Liver (tissue), 9 donors: Measurements from ENCODE around the gene HPS1. TPM values are rescaled to one million over a fixed set of nuclear protein-coding genes. Genes with fewer than 3 reads are reported as not detected.

Experiments
- DNase-seq: peaks from one replicate; pipeline ENCODE4 v3.0.0-alpha.2; 2017; ENCODE audit warnings: low spot score
- H3K27ac ChIP-seq, 2 donors: one replicate each; pipeline ENCODE4 v1.7.0; 2013; ENCODE audit warnings: inconsistent platforms in 2 of 2, low read length in 2 of 2, control low read depth in 1 of 2, low read depth in 1 of 2, mild to moderate bottlenecking in 1 of 2
- H3K27me3 ChIP-seq, 4 donors: one replicate each; pipeline versions ENCODE4 v1.6.1 to v1.7.0; 2013; ENCODE audit warnings: low read length in 3 of 4, inconsistent platforms in 1 of 4, mild to moderate bottlenecking in 1 of 4, moderate library complexity in 1 of 4; ENCODE audit not compliant: control insufficient read depth in 4 of 4, insufficient read depth in 4 of 4
- H3K36me3 ChIP-seq, 4 donors: one replicate each; pipeline versions ENCODE4 v1.6.1 to v1.7.0; 2013; ENCODE audit warnings: low read length in 3 of 4, mild to moderate bottlenecking in 3 of 4, low read depth in 1 of 4, moderate library complexity in 1 of 4; ENCODE audit not compliant: control insufficient read depth in 4 of 4, insufficient read depth in 3 of 4
- H3K4me1 ChIP-seq, 4 donors: one replicate each; pipeline versions ENCODE4 v1.6.1 to v1.7.0; 2013; ENCODE audit warnings: low read length in 3 of 4, mild to moderate bottlenecking in 3 of 4, moderate library complexity in 1 of 4; ENCODE audit not compliant: control insufficient read depth in 4 of 4, insufficient read depth in 4 of 4
- H3K4me3 ChIP-seq, 3 donors: one replicate each; pipeline versions ENCODE4 v1.6.1 to v1.7.0; 2013; ENCODE audit warnings: low read length in 3 of 3, control low read depth in 1 of 3, low read depth in 1 of 3, mild to moderate bottlenecking in 1 of 3
- H3K9ac ChIP-seq, 2 donors: one replicate each; pipeline ENCODE4 v1.7.0; 2013; ENCODE audit warnings: low read length in 2 of 2, mild to moderate bottlenecking in 2 of 2, moderate library complexity in 2 of 2, control low read depth in 1 of 2, low read depth in 1 of 2
- H3K9me3 ChIP-seq, 4 donors: one replicate each; pipeline versions ENCODE4 v1.6.1 to v1.7.0; 2013; ENCODE audit warnings: low read length in 3 of 4; ENCODE audit not compliant: control insufficient read depth in 4 of 4
- EGR1 ChIP-seq, 2 donors: IDR thresholded peaks; 2 replicates each; pipeline ENCODE4 v1.6.1; 2016 to 2018; ENCODE audit warnings: antibody characterized with exemption in 2 of 2, low read depth in 2 of 2
- FOXA1 ChIP-seq: IDR thresholded peaks from 2 replicates; pipeline ENCODE4 v1.6.1; 2016; ENCODE audit warnings: antibody characterized with exemption
- FOXA2 ChIP-seq: IDR thresholded peaks from 2 replicates; pipeline ENCODE4 v1.6.1; 2016; ENCODE audit warnings: antibody characterized with exemption
- GABPA ChIP-seq, 2 donors: IDR thresholded peaks in 1 of 2; conservative IDR thresholded peaks in 1 of 2; 2 replicates each; pipeline ENCODE4 v1.6.1; 2016; ENCODE audit warnings: antibody characterized with exemption in 2 of 2, mild to moderate bottlenecking in 1 of 2, moderate library complexity in 1 of 2
- HNF4A ChIP-seq, 2 donors: conservative IDR thresholded peaks; 2 replicates each; pipeline ENCODE4 v1.6.1; 2016; ENCODE audit warnings: antibody characterized with exemption in 2 of 2, mild to moderate bottlenecking in 2 of 2
- HNF4G ChIP-seq: IDR thresholded peaks from 2 replicates; pipeline ENCODE4 v1.6.1; 2016; ENCODE audit warnings: antibody characterized with exemption
- JUND ChIP-seq, 2 donors: IDR thresholded peaks; 2 replicates each; pipeline ENCODE4 v1.6.1; 2016; ENCODE audit warnings: antibody characterized with exemption in 2 of 2
- NR2F2 ChIP-seq: IDR thresholded peaks from 2 replicates; pipeline ENCODE4 v1.6.1; 2016; ENCODE audit warnings: antibody characterized with exemption
- RAD21 ChIP-seq, 2 donors: IDR thresholded peaks; 2 replicates each; pipeline ENCODE4 v1.6.1; 2016; ENCODE audit warnings: antibody characterized with exemption in 2 of 2, mild to moderate bottlenecking in 2 of 2
- RXRA ChIP-seq, 2 donors: IDR thresholded peaks; 2 replicates each; pipeline ENCODE4 v1.6.1; 2017 to 2018; ENCODE audit warnings: antibody characterized with exemption in 2 of 2, mild to moderate bottlenecking in 1 of 2
- SP1 ChIP-seq: IDR thresholded peaks from 2 replicates; pipeline ENCODE4 v1.6.1; 2018; ENCODE audit warnings: antibody characterized with exemption, mild to moderate bottlenecking
- TAF1 ChIP-seq: conservative IDR thresholded peaks from 2 replicates; pipeline ENCODE4 v1.6.1; 2016; ENCODE audit warnings: antibody characterized with exemption, mild to moderate bottlenecking
- YY1 ChIP-seq: IDR thresholded peaks from 2 replicates; pipeline ENCODE4 v1.6.1; 2016; ENCODE audit warnings: antibody characterized with exemption, mild to moderate bottlenecking
- WGBS: extraction: QIAGEN DNeasy Blood & Tissue Kit; methylation state at CpG from one replicate; pipeline ENCODE4 v1.1.7; 2013; 5-methylcytosine and 5-hydroxymethylcytosine counted together
- polyA plus RNA-seq, 2 donors: library from polyadenylated mRNA; stranded (reverse) in 1 of 2; unstranded in 1 of 2; fragments of 200-250 nt in 1 of 2; fragments of >200 nt in 1 of 2; fragmentation: Nextera tagmentation in 1 of 2; extraction: Ambion mirVana in 1 of 2; gene quantifications; one replicate each; pipeline versions ENCODE4 v1.2.1 to v1.2.3, GENCODE V29; 2013 to 2015
- total RNA-seq, 2 donors: library from RNA; depleted of rRNA; stranded (reverse); fragments of >200 nt; gene quantifications; one replicate each; pipeline ENCODE4 v1.2.3, GENCODE V29; 2014
- TF ChIP-seq, protein P1 (sequence below): IDR thresholded peaks from 2 replicates; pipeline ENCODE4 v1.6.1; 2016; ENCODE audit warnings: antibody characterized with exemption
- TF ChIP-seq, protein P2 (sequence below): IDR thresholded peaks from 2 replicates; pipeline ENCODE4 v1.6.1; 2016; ENCODE audit warnings: antibody characterized with exemption
- TF ChIP-seq, protein P3 (sequence below): fragments of 150-350 bp; IDR thresholded peaks from 2 replicates; pipeline ENCODE4 v1.5.1; 2017; ENCODE audit warnings: improper control_type of control experiment, low read depth, low read length; ENCODE audit not compliant: missing input control
- TF ChIP-seq, protein P4 (sequence below): IDR thresholded peaks from 2 replicates; pipeline ENCODE4 v1.6.1; 2016; ENCODE audit warnings: antibody characterized with exemption
- TF ChIP-seq, protein P5 (sequence below): IDR thresholded peaks from 2 replicates; pipeline ENCODE4 v1.6.1; 2016; ENCODE audit warnings: antibody characterized with exemption, mild to moderate bottlenecking
- donor health status: healthy.
- donor health status: healthy.
- donor health status: healthy.
- donor health status: healthy.
- donor health status: healthy.

Gene HPS1
- total and polyA plus RNA-seq, 4 donors, result 19.9 to 56.7 (median 29.8) TPM

DNA sequence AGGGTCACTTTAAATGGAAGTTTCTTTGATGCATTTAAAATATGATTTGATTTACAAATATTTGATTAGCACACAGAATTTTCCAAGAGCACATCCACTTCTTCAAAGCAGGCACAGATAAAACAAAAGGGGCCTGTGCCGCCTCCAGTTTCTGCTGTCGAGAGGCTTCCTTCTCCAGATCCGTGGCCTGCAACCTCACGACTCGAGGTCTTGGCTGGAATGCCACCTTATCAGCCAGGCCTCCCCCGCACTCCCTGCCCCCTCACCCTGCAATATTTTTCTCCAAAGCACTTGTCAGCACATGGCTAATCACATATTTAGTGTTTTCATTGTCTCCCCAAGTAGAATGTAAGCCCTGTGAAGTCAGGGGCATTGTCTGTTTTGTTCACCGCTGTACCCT lies 44.3 kb downstream of the HPS1 start:
- TF ChIP-seq EGR1 (IDR thresholded peaks at IDR 0.05; ENCODE audit: low read depth in 2 of 2), result no peak
- no peak for TF ChIP-seq RAD21 (IDR thresholded peaks at IDR 0.05)
- no peak for TF ChIP-seq RXRA (IDR thresholded peaks at IDR 0.05)
- TF ChIP-seq HNF4G, result no peak
- TF ChIP-seq, protein P1, sequence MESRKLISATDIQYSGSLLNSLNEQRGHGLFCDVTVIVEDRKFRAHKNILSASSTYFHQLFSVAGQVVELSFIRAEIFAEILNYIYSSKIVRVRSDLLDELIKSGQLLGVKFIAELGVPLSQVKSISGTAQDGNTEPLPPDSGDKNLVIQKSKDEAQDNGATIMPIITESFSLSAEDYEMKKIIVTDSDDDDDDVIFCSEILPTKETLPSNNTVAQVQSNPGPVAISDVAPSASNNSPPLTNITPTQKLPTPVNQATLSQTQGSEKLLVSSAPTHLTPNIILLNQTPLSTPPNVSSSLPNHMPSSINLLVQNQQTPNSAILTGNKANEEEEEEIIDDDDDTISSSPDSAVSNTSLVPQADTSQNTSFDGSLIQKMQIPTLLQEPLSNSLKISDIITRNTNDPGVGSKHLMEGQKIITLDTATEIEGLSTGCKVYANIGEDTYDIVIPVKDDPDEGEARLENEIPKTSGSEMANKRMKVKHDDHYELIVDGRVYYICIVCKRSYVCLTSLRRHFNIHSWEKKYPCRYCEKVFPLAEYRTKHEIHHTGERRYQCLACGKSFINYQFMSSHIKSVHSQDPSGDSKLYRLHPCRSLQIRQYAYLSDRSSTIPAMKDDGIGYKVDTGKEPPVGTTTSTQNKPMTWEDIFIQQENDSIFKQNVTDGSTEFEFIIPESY, result no peak
- TF ChIP-seq FOXA1, result no peak
- no peak for TF ChIP-seq TAF1
- TF ChIP-seq, protein P2, sequence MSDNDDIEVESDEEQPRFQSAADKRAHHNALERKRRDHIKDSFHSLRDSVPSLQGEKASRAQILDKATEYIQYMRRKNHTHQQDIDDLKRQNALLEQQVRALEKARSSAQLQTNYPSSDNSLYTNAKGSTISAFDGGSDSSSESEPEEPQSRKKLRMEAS, result no peak
- no peak for TF ChIP-seq JUND (IDR thresholded peaks at IDR 0.05)
- no peak for TF ChIP-seq NR2F2
- TF ChIP-seq SP1, result no peak
- TF ChIP-seq YY1, result no peak
- TF ChIP-seq HNF4A (conservative IDR thresholded peaks at IDR 0.05), result no peak
- TF ChIP-seq, protein P3, sequence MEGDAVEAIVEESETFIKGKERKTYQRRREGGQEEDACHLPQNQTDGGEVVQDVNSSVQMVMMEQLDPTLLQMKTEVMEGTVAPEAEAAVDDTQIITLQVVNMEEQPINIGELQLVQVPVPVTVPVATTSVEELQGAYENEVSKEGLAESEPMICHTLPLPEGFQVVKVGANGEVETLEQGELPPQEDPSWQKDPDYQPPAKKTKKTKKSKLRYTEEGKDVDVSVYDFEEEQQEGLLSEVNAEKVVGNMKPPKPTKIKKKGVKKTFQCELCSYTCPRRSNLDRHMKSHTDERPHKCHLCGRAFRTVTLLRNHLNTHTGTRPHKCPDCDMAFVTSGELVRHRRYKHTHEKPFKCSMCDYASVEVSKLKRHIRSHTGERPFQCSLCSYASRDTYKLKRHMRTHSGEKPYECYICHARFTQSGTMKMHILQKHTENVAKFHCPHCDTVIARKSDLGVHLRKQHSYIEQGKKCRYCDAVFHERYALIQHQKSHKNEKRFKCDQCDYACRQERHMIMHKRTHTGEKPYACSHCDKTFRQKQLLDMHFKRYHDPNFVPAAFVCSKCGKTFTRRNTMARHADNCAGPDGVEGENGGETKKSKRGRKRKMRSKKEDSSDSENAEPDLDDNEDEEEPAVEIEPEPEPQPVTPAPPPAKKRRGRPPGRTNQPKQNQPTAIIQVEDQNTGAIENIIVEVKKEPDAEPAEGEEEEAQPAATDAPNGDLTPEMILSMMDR, result no peak
- no peak for TF ChIP-seq FOXA2
- TF ChIP-seq GABPA (IDR thresholded peaks at IDR 0.05 in 1 of 2, conservative IDR thresholded peaks at IDR 0.05 in 1 of 2), result no peak
- TF ChIP-seq, protein P4, sequence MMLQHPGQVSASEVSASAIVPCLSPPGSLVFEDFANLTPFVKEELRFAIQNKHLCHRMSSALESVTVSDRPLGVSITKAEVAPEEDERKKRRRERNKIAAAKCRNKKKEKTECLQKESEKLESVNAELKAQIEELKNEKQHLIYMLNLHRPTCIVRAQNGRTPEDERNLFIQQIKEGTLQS, result no peak
- TF ChIP-seq, protein P5, sequence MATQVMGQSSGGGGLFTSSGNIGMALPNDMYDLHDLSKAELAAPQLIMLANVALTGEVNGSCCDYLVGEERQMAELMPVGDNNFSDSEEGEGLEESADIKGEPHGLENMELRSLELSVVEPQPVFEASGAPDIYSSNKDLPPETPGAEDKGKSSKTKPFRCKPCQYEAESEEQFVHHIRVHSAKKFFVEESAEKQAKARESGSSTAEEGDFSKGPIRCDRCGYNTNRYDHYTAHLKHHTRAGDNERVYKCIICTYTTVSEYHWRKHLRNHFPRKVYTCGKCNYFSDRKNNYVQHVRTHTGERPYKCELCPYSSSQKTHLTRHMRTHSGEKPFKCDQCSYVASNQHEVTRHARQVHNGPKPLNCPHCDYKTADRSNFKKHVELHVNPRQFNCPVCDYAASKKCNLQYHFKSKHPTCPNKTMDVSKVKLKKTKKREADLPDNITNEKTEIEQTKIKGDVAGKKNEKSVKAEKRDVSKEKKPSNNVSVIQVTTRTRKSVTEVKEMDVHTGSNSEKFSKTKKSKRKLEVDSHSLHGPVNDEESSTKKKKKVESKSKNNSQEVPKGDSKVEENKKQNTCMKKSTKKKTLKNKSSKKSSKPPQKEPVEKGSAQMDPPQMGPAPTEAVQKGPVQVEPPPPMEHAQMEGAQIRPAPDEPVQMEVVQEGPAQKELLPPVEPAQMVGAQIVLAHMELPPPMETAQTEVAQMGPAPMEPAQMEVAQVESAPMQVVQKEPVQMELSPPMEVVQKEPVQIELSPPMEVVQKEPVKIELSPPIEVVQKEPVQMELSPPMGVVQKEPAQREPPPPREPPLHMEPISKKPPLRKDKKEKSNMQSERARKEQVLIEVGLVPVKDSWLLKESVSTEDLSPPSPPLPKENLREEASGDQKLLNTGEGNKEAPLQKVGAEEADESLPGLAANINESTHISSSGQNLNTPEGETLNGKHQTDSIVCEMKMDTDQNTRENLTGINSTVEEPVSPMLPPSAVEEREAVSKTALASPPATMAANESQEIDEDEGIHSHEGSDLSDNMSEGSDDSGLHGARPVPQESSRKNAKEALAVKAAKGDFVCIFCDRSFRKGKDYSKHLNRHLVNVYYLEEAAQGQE, result no peak
- 75% methylated on average over 7 of the region's 7 CpGs for WGBS
- Histone ChIP-seq H3K27me3 (no peaks in the 10 kb centered on the region), H3K27ac (no peak overlapping the region), H3K4me1 (no peaks in the 10 kb centered on the region), H3K36me3 (peaks cover 0 to 11% (median 1%) of the 10 kb centered on the region in 4 donors), H3K9me3 (no peaks in the 10 kb centered on the region), H3K4me3 (no peak overlapping the region), H3K9ac (no peak overlapping the region)
- DNase-seq, result no peak
